ENCODE results near the gene FARP1. TPM values are rescaled to one million over a fixed set of nuclear protein-coding genes. Genes with fewer than 3 reads are reported as not detected.
"Not testable (repeated sequence)": the region's sequence is repeated elsewhere in the genome, so short reads cannot be mapped to it uniquely, and the experiment has no call there.

Gene FARP1
- total and polyA plus RNA-seq, 7 donors, result 6.9 to 96.4 (median 32.9) TPM

GRCh38 chr13:98365302-98365701 is 222.4 kb downstream of the FARP1 start:
- Histone ChIP-seq H3K4me3 (no peak overlapping the region), H3K27me3 (no peaks in the 10 kb centered on the region), H3K4me1 (peaks cover 0 to 7% (median 1%) of the 10 kb centered on the region in 4 donors), H3K9me3 (no peaks in the 10 kb centered on the region), H3K27ac (no peak overlapping the region), H3K36me3 (peaks cover 0 to 5% (median 2%) of the 10 kb centered on the region in 4 donors)
- DNase-seq, result no peak
- WGBS, 2 donors, result 88 to 89% methylated on average over 3 of the region's 3 CpGs
- intact Hi-C loops (cut with DNase I), result no loop called here
- TF ChIP-seq EP300 (IDR thresholded peaks at IDR 0.05) (no peak), POLR2A (IDR thresholded peaks at IDR 0.05) (no peak), POLR2AphosphoS5 (IDR thresholded peaks at IDR 0.05) (no peak)

DNA sequence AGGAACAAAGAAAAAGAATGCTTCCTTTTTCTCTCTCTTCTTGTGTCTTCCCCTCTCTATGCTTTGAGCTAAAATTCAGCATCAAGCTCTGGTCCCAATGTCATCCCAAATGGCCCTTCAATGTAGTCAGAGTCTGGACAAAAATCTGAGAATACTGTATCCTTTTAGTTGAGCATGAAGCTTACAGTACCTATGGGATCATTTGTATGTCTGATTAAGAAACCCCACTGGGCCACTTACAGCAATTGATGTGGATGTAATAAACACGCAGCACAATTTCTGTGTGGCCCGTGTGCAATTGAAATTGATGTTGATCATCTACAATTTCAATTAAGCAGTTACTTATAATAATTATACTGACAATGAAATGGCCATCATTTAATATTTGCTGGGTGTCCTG is 223.1 kb downstream of the FARP1 start:
- no peak for TF ChIP-seq POLR2AphosphoS5 (IDR thresholded peaks at IDR 0.05)
- no peak for TF ChIP-seq CTCF (IDR thresholded peaks at IDR 0.05)
- no peak for TF ChIP-seq EP300 (IDR thresholded peaks at IDR 0.05)
- no peak for TF ChIP-seq POLR2A (IDR thresholded peaks at IDR 0.05)
- 95 to 96% methylated on average over 2 of the region's 2 CpGs for WGBS, 2 donors
- no peak for DNase-seq

GRCh38 chr13:98366443-98366842 is 223.5 kb downstream of the FARP1 start:
- intact Hi-C loops (cut with DNase I), result no loop called here
- H3K27me3 ChIP-seq, result no peaks in the 10 kb centered on the region
- H3K36me3 ChIP-seq, result peaks cover 0 to 5% (median 2%) of the 10 kb centered on the region in 4 donors
- TF ChIP-seq EP300 (IDR thresholded peaks at IDR 0.05) (no peak), CTCF (IDR thresholded peaks at IDR 0.05) (no peak), POLR2A (IDR thresholded peaks at IDR 0.05) (no peak), POLR2AphosphoS5 (IDR thresholded peaks at IDR 0.05) (no peak)
- no peak for DNase-seq
- no peak overlapping the region for H3K27ac ChIP-seq
- peaks cover 0 to 12% (median 11%) of the 10 kb centered on the region in 4 donors for H3K4me1 ChIP-seq
- WGBS, 2 donors, result 96 to 97% methylated on average over 7 of the region's 7 CpGs
- H3K9me3 ChIP-seq, result no peaks in the 10 kb centered on the region
- H3K4me3 ChIP-seq, result no peak overlapping the region

More for the DNA sequence above, 223.1 kb downstream of the FARP1 start:
- Histone ChIP-seq H3K4me3 (no peak overlapping the region), H3K27me3 (no peaks in the 10 kb centered on the region), H3K27ac (no peak overlapping the region), H3K36me3 (peaks cover 0 to 5% (median 2%) of the 10 kb centered on the region in 4 donors), H3K9me3 (no peaks in the 10 kb centered on the region), H3K4me1 (peaks cover 0 to 13% (median 8%) of the 10 kb centered on the region in 4 donors)
- intact Hi-C loops (cut with DNase I), result no loop called here

GRCh38 chr13:98366959-98367358 is 224.1 kb downstream of the FARP1 start:
- no peak for TF ChIP-seq POLR2A (IDR thresholded peaks at IDR 0.05)
- Histone ChIP-seq H3K4me3 (no peak overlapping the region), H3K36me3 (peaks cover 0 to 5% (median 2%) of the 10 kb centered on the region in 4 donors), H3K27ac (no peak overlapping the region), H3K9me3 (no peaks in the 10 kb centered on the region), H3K27me3 (no peaks in the 10 kb centered on the region), H3K4me1 (peaks cover 0 to 16% (median 15%) of the 10 kb centered on the region in 4 donors)
- intact Hi-C loops (cut with DNase I), result no loop called here
- DNase-seq, result no peak
- 95 to 97% methylated on average over 4 of the region's 4 CpGs for WGBS, 2 donors

DNA sequence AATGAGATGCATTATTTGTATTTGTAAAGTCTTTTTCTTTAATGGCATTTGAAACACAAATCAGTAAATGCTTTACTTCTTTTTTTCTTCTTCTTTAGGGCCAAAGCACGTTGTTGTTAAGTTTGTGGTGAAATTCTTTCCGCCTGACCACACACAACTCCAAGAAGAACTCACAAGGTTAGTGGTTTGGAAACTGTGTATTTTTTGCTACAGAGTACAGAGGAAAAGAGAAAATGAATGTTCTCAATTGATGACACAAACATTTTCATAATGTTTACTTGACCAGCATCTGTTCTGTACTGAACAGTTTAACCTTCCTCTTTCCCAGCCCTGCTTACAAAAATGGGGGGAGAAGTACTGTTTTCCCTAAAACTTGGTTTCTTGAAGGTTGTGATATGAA is 225.1 kb downstream of the FARP1 start:
- TF ChIP-seq CTCF (IDR thresholded peaks at IDR 0.05) (no peak), POLR2A (IDR thresholded peaks at IDR 0.05) (no peak), POLR2AphosphoS5 (IDR thresholded peaks at IDR 0.05) (no peak), EP300 (IDR thresholded peaks at IDR 0.05) (no peak)
- 71 to 77% methylated on average over 2 of the region's 2 CpGs for WGBS, 2 donors
- Histone ChIP-seq H3K4me3 (no peak overlapping the region), H3K27ac (no peak overlapping the region), H3K4me1 (peaks cover 0 to 16% (median 15%) of the 10 kb centered on the region in 4 donors), H3K9me3 (no peaks in the 10 kb centered on the region), H3K27me3 (no peaks in the 10 kb centered on the region), H3K36me3 (peaks cover 0 to 5% (median 2%) of the 10 kb centered on the region in 4 donors)
- intact Hi-C loops (cut with DNase I), result no loop called here
- DNase-seq, result no peak

- H3K27me3 ChIP-seq; H3K9me3 ChIP-seq; intact Hi-C loops (cut with DNase I); DNase-seq; H3K27ac ChIP-seq; H3K36me3 ChIP-seq; H3K4me3 ChIP-seq: not testable (repeated sequence)
- H3K4me1 ChIP-seq, result peaks cover 0 to 16% (median 15%) of the 10 kb centered on the region in 4 donors
- 94 to 100% methylated on average over 2 of the region's 2 CpGs for WGBS, 2 donors
Measured at GRCh38 chr13:98369520-98369919, 226.6 kb downstream of the FARP1 start.

Data from sigmoid colon (tissue), 7 donors.